AG04449 (cell line): ENCODE results near the gene PIEZO2.

Source experiments
- CTCF ChIA-PET: fragments of 350-600 bp; formaldehyde crosslinking; extraction: SDS; loops from one replicate; lab custom pipeline; 2021; ENCODE audit warnings: antibody characterized with exemption; lab: Yijun Ruan, JAX
- POLR2A ChIA-PET: fragments of 400-600, 350-600 bp; formaldehyde crosslinking; extraction: SDS; loops from one replicate; lab custom pipeline; 2020; ENCODE audit warnings: antibody characterized with exemption, inconsistent platforms; lab: Yijun Ruan, JAX
- DNase-seq: peaks from one replicate; pipeline ENCODE4 v3.0.0-alpha.2; 2010; ENCODE audit warnings: low read depth, low spot score
- H3K4me3 ChIP-seq: 2 replicates; pipeline ENCODE4 v1.5.1; 2011; ENCODE audit warnings: low read depth, mild to moderate bottlenecking, control low read depth, low read length
- CTCF ChIP-seq: IDR thresholded peaks from one replicate; pipeline ENCODE4 v1.5.1; 2011; ENCODE audit warnings: mild to moderate bottlenecking, moderate library complexity, low read length, control low read depth, inconsistent platforms; ENCODE audit not compliant: insufficient read depth; ENCODE audit errors: missing control alignments

The PIEZO2 gene

GRCh38 chr18:10843565-10843964 is 305.8 kb downstream of the PIEZO2 start:
- no peak for TF ChIP-seq CTCF
- no peak for DNase-seq
- ChIA-PET CTCF (no interaction called here), POLR2A (no interaction called here)
- H3K4me3 ChIP-seq: no peak overlapping the region

GRCh38 chr18:10842861-10843260 is 306.5 kb downstream of the PIEZO2 start:
- POLR2A ChIA-PET: no interaction called here
- TF ChIP-seq CTCF: no peak
- DNase-seq: no peak
- CTCF ChIA-PET: interaction anchor here (0.9 kb wide), 1 partner anchor 9 kb away, joined by 4 read pairs; no protein-coding TSS in a partner anchor
- no peak overlapping the region for H3K4me3 ChIP-seq

- ChIA-PET POLR2A (no interaction called here), CTCF (interaction anchor here (0.9 to 4.0 kb wide), 2 partner anchors 8 to 9 kb away, joined by 4 to 22 read pairs; no protein-coding TSS in a partner anchor)
- TF ChIP-seq CTCF: no peak
- H3K4me3 ChIP-seq: no peak overlapping the region
- no peak for DNase-seq
Observed at GRCh38 chr18:10842371-10842770, 307.0 kb downstream of the PIEZO2 start.

GRCh38 chr18:10841203-10841602 is 308.2 kb downstream of the PIEZO2 start:
- no peak for TF ChIP-seq CTCF

DNA sequence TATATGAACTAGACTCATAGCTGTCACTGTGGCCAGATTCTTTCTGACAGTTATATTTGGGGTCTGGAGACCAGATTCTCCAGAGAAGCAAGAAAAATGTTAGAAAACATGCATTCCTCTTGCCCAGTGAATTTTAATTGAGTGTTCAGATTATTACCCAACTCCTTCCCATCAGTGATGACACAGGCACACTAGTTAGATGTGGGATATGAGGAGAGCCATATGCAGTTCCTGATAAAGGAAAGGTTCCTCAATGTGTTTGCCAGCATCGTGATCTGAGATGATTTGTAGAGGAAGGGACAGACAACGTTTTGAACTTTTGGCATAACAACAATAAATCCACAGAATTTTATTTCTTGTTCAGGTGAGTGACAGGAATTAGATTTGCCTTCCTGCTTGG is 308.6 kb downstream of the PIEZO2 start:
- POLR2A ChIA-PET: no interaction called here
- TF ChIP-seq CTCF: no peak
- no peak overlapping the region for H3K4me3 ChIP-seq
- no peak for DNase-seq
- CTCF ChIA-PET: interaction anchor here (1.2 to 4.0 kb wide), 4 partner anchors 10 to 713 kb away, joined by 3 to 22 read pairs (median 6); no protein-coding TSS in a partner anchor

More at GRCh38 chr18:10841203-10841602, 308.2 kb downstream of the PIEZO2 start:
- no peak overlapping the region for H3K4me3 ChIP-seq
- ChIA-PET POLR2A (no interaction called here), CTCF (interaction anchor here (1.2 to 4.0 kb wide), 3 partner anchors 10 to 712 kb away, joined by 3 to 22 read pairs (median 6); no protein-coding TSS in a partner anchor)
- DNase-seq: no peak

DNA sequence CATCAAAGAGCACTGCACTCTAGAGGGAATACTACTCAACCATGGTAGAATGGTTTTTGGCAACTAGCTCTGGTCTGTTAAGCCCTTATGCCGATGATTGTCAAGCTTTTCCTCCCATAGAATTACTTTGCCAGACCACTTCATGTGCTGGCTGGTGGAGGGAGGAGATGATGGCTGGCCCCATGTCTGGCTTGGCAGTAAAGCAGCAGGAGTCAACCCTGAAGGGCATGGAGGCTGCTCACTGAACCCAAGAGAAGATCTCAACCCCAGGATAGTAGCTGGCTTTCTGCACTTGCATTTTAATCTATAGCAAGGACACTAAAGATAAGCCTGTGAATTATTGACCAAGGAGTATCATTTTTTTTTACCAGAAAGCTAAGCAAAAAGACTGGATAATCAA is 309.9 kb downstream of the PIEZO2 start:
- ChIA-PET POLR2A (no interaction called here), CTCF (interaction anchor here (1.4 to 4.0 kb wide), 2 partner anchors 11 to 713 kb away, joined by 5 to 22 read pairs; no protein-coding TSS in a partner anchor)
- DNase-seq: no peak
- H3K4me3 ChIP-seq: no peak overlapping the region
- TF ChIP-seq CTCF: no peak
